GM12878 (cell line): Measurements from ENCODE around the gene PIP4K2A. TPM values are rescaled to one million over a fixed set of nuclear protein-coding genes. Genes with fewer than 3 reads are reported as not detected.
A peak's percentile ranks its signal among the peaks of the same experiment; 100 is the strongest.

Source experiments
- ATAC-seq: fragments of 200-7000 bp; cut with Tn5 transposase; 3 replicates; pipeline ENCODE4 v1.9.1; 2020; ENCODE audit warnings: mild to moderate bottlenecking, moderate library complexity
- BruUV-seq: library from RNA; stranded (reverse); fragments of 400-500 nt; replicated peaks from 2 replicates; lab custom pipeline; 2021; lab: Mats Ljungman, UMichigan
- CTCF ChIA-PET: fragments of 300-600 bp; sonication (Branson Sonifier 250); formaldehyde crosslinking; extraction: SDS; loops from one replicate; lab custom pipeline; 2021; ENCODE audit warnings: inconsistent platforms; lab: Yijun Ruan, JAX
- POLR2A ChIA-PET: fragments of 350-600 bp; formaldehyde crosslinking; extraction: SDS; loops from one replicate; lab custom pipeline; 2021; ENCODE audit warnings: inconsistent platforms; lab: Charles Lee
- RAD21 ChIA-PET: fragments of 300-600 bp; sonication (Branson Sonifier 250); formaldehyde crosslinking; loops from one replicate; lab custom pipeline; 2023; ENCODE audit warnings: antibody characterized with exemption; ENCODE audit not compliant: unreplicated experiment; lab: Charles Lee
- SMC1A ChIA-PET: fragments of 300-600 bp; sonication (Branson Sonifier 250); formaldehyde crosslinking; loops from one replicate; lab custom pipeline; 2023; ENCODE audit not compliant: unreplicated experiment, uncharacterized antibody; lab: Charles Lee
- DNase-seq: peaks from one replicate; pipeline ENCODE4 v3.0.0-alpha.2; 2011; ENCODE audit warnings: low read depth, low spot score
- FAIRE-seq: peaks from 3 replicates; lab custom pipeline; 2011; peaks lifted over from hg19 to GRCh38; lab: Jason Lieb, UNC
- H2AFZ ChIP-seq: 2 replicates; pipeline ENCODE4 v1.6.0; 2011; ENCODE audit warnings: low read depth, low read length, control low read depth; ENCODE audit not compliant: control insufficient read depth
- H3K27ac ChIP-seq: 2 replicates; pipeline ENCODE4 v1.5.1; 2011; ENCODE audit warnings: control low read depth; ENCODE audit not compliant: control insufficient read depth, insufficient read depth
- H3K27me3 ChIP-seq, 2 experiments: replicated peaks in 1 of 2; 2 replicates each; pipeline versions ENCODE4 v1.6.0 to v1.6.1; 2011; ENCODE audit warnings: low read length in 1 of 2; ENCODE audit not compliant: control insufficient read depth in 2 of 2, insufficient read depth in 2 of 2
- H3K36me3 ChIP-seq, 2 experiments: 2 replicates each; pipeline ENCODE4 v1.5.1; 2011; ENCODE audit warnings: low read length in 1 of 2; ENCODE audit not compliant: control insufficient read depth in 2 of 2, insufficient read depth in 2 of 2
- H3K4me1 ChIP-seq: 2 replicates; pipeline ENCODE4 v1.6.1; 2011; ENCODE audit warnings: mild to moderate bottlenecking, low read length, moderate library complexity, mixed read lengths; ENCODE audit not compliant: control insufficient read depth, insufficient read depth
- H3K4me2 ChIP-seq: 2 replicates; pipeline ENCODE4 v1.6.0; 2011; ENCODE audit warnings: control low read depth; ENCODE audit not compliant: control insufficient read depth, insufficient read depth
- H3K4me3 ChIP-seq: fragments of 200-600 bp; sonication (generic); 2 replicates; pipeline ENCODE4 v1.5.1; 2016
- H3K79me2 ChIP-seq: 2 replicates; pipeline ENCODE4 v1.6.0; 2011; ENCODE audit warnings: low read length; ENCODE audit not compliant: control insufficient read depth, insufficient read depth
- H3K9ac ChIP-seq: 2 replicates; pipeline ENCODE4 v1.8.0; 2011; ENCODE audit warnings: low read length, control low read depth, mixed read lengths; ENCODE audit not compliant: control insufficient read depth, insufficient read depth
- H3K9me3 ChIP-seq: replicated peaks from 3 replicates; pipeline ENCODE4 v1.5.1; 2011; ENCODE audit warnings: mild to moderate bottlenecking, low read length; ENCODE audit not compliant: control insufficient read depth, insufficient read depth
- H4K20me1 ChIP-seq: 2 replicates; pipeline ENCODE4 v1.6.0; 2011; ENCODE audit not compliant: control insufficient read depth, insufficient read depth
- CHD4 ChIP-seq: fragments of 200-600 bp; sonication (generic); IDR thresholded peaks from 2 replicates; pipeline ENCODE4 v1.6.1; 2016; ENCODE audit warnings: mild to moderate bottlenecking
- ELK1 ChIP-seq: IDR thresholded peaks from 2 replicates; pipeline ENCODE4 v1.6.1; 2012; ENCODE audit warnings: low read depth, low read length, improper control_type of control experiment
- PAX8 ChIP-seq: fragments of 450-650 bp; IDR thresholded peaks from 2 replicates; pipeline ENCODE4 v1.6.1; 2017; ENCODE audit warnings: mild to moderate bottlenecking, moderate library complexity
- STAT3 ChIP-seq: IDR thresholded peaks from 2 replicates; pipeline ENCODE4 v1.6.1; 2011; ENCODE audit warnings: low read depth, low read length, improper control_type of control experiment
- SUPT20H ChIP-seq: IDR thresholded peaks from 2 replicates; pipeline ENCODE4 v1.6.1; 2011; ENCODE audit warnings: low read depth, mild to moderate bottlenecking, low read length, moderate library complexity, borderline replicate concordance; ENCODE audit not compliant: control insufficient read depth
- TCF3 ChIP-seq: IDR thresholded peaks from 2 replicates; pipeline ENCODE4 v1.6.1; 2012; ENCODE audit warnings: low read depth, mild to moderate bottlenecking, low read length, borderline replicate concordance; ENCODE audit not compliant: insufficient read depth
- USF1 ChIP-seq: IDR thresholded peaks from 2 replicates; pipeline ENCODE4 v1.6.1; 2011; ENCODE audit warnings: borderline replicate concordance, low read depth, mild to moderate bottlenecking, moderate library complexity, mixed read lengths, low read length; ENCODE audit not compliant: insufficient read depth; ENCODE audit errors: extremely low read length
- ZNF592 ChIP-seq: fragments of 450-650 bp; IDR thresholded peaks from 2 replicates; pipeline ENCODE4 v1.6.1; 2017; ENCODE audit warnings: mild to moderate bottlenecking, moderate library complexity
- WGBS: methylation state at CpG from one replicate; pipeline ENCODE4 v1.1.6; 2016; ENCODE audit warnings: low lambda C conversion rate; ENCODE audit not compliant: insufficient replicate concordance, insufficient coverage; ENCODE audit errors: missing lambda C conversion rate; 5-methylcytosine and 5-hydroxymethylcytosine counted together
- in situ Hi-C: fragments of 300-500 bp; cut with MboI; formaldehyde crosslinking; loops from 9 replicates; pipeline ENCODE4 v1.14.3; 2018; ENCODE audit warnings: mixed read lengths
- intact Hi-C: fragments of 100-400 bp; cut with micrococcal nuclease; formaldehyde crosslinking; loops from one replicate; pipeline ENCODE4 v1.14.2; 2022; ENCODE audit not compliant: unreplicated experiment
- polyA plus RNA-seq, 11 experiments: library from polyadenylated mRNA; depleted of rRNA in 4 of 11; unstranded in 6 of 11; stranded (reverse) in 5 of 11; fragments of >200 nt; fragmentation: Nextera tagmentation in 4 of 11; fragmentation: Illumina TruSeq in 1 of 11; extraction: Ambion mirVana in 4 of 11; extraction: Trizol in 1 of 11; gene quantifications; 1 replicate in 1 of 11; 2 replicates in 10 of 11; pipeline versions ENCODE4 v1.2.1 to v1.2.3, GENCODE V29; 2011 to 2016; ENCODE audit warnings: inconsistent platforms in 2 of 11, missing spikeins in 2 of 11, low read depth in 1 of 11
- total RNA-seq, 4 experiments: library from RNA; depleted of rRNA in 3 of 4; stranded (reverse); fragments of >200 nt in 3 of 4; fragmentation: Illumina TruSeq in 1 of 4; extraction: Trizol in 1 of 4; gene quantifications; 2 replicates each; pipeline versions ENCODE4 v1.2.1 to v1.2.3, GENCODE V29; 2013 to 2021

Gene PIP4K2A
- total and polyA plus RNA-seq, 10 of the 15 experiments (the other 5 are each of a cell fraction or from before 2014, with no cell fraction given) = 54.3 to 139 (median 84.4) TPM

GRCh38 chr10:22705527-22705926, 8.9 kb downstream of the PIP4K2A start:
- SMC1A ChIA-PET = interaction anchor here (0.7 to 11.0 kb wide), 10 partner anchors 8 to 99 kb away, joined by 3 to 82 read pairs (median 5); no protein-coding TSS in a partner anchor
- H3K9me3 ChIP-seq = peaks cover 6% of the 10 kb centered on the region
- H3K4me2 ChIP-seq = peak overlapping the region; percentile 86
- peak overlapping the region; percentile 76 for H3K27ac ChIP-seq
- TF ChIP-seq PAX8 (no peak), ZNF592 (no peak), ELK1 (0 out of 2 replicates have a peak, but pooled peaks have one; percentile 4), TCF3 (no peak), USF1 (no peak), SUPT20H (no peak), CHD4 (no peak), STAT3 (no peak)
- in situ Hi-C loops = no loop called here
- RAD21 ChIA-PET = interaction anchor here (0.9 to 4.2 kb wide), 7 partner anchors 10 to 132 kb away, joined by 3 to 24 read pairs (median 6); no protein-coding TSS in a partner anchor
- H4K20me1 ChIP-seq = 0 out of 2 replicates have a peak, but pooled peaks cover 3% of the 10 kb centered on the region
- WGBS = 44% methylated on average over 5 of the region's 5 CpGs
- H3K36me3 ChIP-seq = peaks cover 2 to 24% of the 10 kb centered on the region in 2 experiments; a peak in 3 of 4 replicates
- no peak for DNase-seq
- H2AFZ ChIP-seq = no peak overlapping the region
- no peak for ATAC-seq
- peak overlapping the region; percentile 60; the same call in 1 of the 2 replicates for H3K4me3 ChIP-seq
- CTCF ChIA-PET = interaction anchor here (1.6 kb wide), 1 partner anchor 13 kb away, joined by 5 read pairs; no protein-coding TSS in a partner anchor
- FAIRE-seq = no peak
- POLR2A ChIA-PET = interaction anchor here (0.6 to 1.9 kb wide), 6 partner anchors 9 to 67 kb away, joined by 4 to 10 read pairs (median 6); no protein-coding TSS in a partner anchor
- peak overlapping the region; percentile 26; the same call in 1 of the 2 replicates for H3K9ac ChIP-seq
- intact Hi-C loops = loop anchor here (10.0 kb wide), 1 partner anchor 369 kb away; no protein-coding TSS in a partner anchor
- H3K79me2 ChIP-seq = peaks cover 99% of the 10 kb centered on the region
- H3K27me3 ChIP-seq = no peaks in the 10 kb centered on the region
- BruUV-seq = no TSS peak
- H3K4me1 ChIP-seq = peaks cover 58% of the 10 kb centered on the region
